ENCODE data around the gene ATP11A. TPM values are rescaled to one million over a fixed set of nuclear protein-coding genes. Genes with fewer than 3 reads are reported as not detected.

ATP11A gene
- total and polyA plus RNA-seq, 9 of the 15 experiments (the other 6 are each of a cell fraction or from before 2014, with no cell fraction given): 0.38 to 34.2 (median 4.2) TPM

DNA sequence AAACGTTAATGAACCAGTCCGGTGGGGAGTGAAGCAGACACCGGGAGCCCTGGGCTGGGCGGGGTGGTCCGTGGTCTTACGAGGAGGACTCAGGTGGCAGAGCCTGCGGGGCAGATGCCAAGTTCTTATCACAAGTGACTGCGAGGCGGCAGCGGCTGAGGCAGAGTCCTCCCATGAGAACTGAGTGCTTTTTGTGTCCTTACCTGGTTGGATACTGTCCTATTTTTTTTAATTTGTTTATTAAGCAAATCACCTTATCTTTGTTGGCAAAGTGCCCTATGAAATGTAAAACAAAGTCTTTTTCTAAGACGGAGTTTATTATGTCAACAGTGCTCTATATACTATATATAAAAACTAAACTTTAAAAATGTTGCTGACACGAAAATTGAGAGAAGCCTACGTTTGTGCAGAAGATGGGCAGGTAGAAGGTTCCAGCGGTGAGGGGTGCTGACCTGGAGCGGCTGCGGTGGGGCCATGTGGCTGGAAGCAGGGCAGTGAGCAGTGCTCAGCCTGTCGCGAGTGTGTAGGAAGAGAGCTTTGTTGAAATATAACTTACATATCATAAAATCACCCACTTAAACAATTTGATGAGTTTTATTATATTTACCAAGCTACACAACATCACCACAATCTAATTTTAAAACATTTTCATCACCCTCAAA lies 82.2 kb downstream of the ATP11A start:
- in situ Hi-C loops (cut with MboI): no loop called here
- ChIA-PET CTCF (ENCODE audit: low intra/inter-chr PET ratio) (no interaction called here), POLR2A (no interaction called here)
- WGBS (ENCODE audit: insufficient coverage, low coverage, missing lambda C conversion rate): 82% methylated on average over 16 of the region's 18 CpGs
- H4K20me1 ChIP-seq (replicated peaks; ENCODE audit: control insufficient read depth, insufficient read depth, low read length): no peaks in the 10 kb centered on the region; the same call in 1 of the 2 replicates
- no peaks in the 10 kb centered on the region for H3K27me3 ChIP-seq (ENCODE audit: control insufficient read depth in 2 of 2, insufficient read depth in 2 of 2, low read length in 2 of 2)
- H2AFZ ChIP-seq (ENCODE audit: low read depth, low read length): no peak overlapping the region
- ATAC-seq (no peak), DNase-seq (ENCODE audit: extremely low read depth in 1 of 4, low spot score in 3 of 4) (no peak), FAIRE-seq (no peak)
- no peaks in the 10 kb centered on the region for H3K36me3 ChIP-seq (ENCODE audit: control insufficient read depth, insufficient read depth, low read length)
- H3K4me1 ChIP-seq (replicated peaks in 1 of 2; ENCODE audit: control insufficient read depth in 2 of 2, insufficient read depth in 2 of 2, low read length in 2 of 2): peaks cover 2 to 26% of the 10 kb centered on the region in 2 experiments; a peak in 2 of 5 replicates
- H3K9me3 ChIP-seq (replicated peaks; ENCODE audit: control insufficient read depth, insufficient read depth, low read depth, low read length): no peaks in the 10 kb centered on the region
- no peak overlapping the region for H3K4me3 ChIP-seq
- no TSS peak for BruUV-seq (replicated peaks)
- no peak overlapping the region for H3K4me2 ChIP-seq (ENCODE audit: insufficient read depth, low read length)
- H3K9ac ChIP-seq (ENCODE audit: insufficient read depth in 1 of 2, low read depth in 2 of 2, low read length in 2 of 2): no peak overlapping the region
- H3K27ac ChIP-seq (ENCODE audit: extremely low read depth, low read depth, low read length): no peak overlapping the region
- intact Hi-C loops (cut with micrococcal nuclease): no loop called here
- H3K9me1 ChIP-seq (ENCODE audit: control insufficient read depth, insufficient read depth, low read length): no peaks in the 10 kb centered on the region
- TF ChIP-seq HMGN3 (IDR thresholded peaks at IDR 0.05; ENCODE audit: borderline replicate concordance, extremely low read depth, insufficient read length, low read depth, low read length) (no peak), TFAM (CRISPR knock-in tag; conservative IDR thresholded peaks at IDR 0.05) (no peak), ZFP91 (CRISPR knock-in tag; IDR thresholded peaks at IDR 0.05) (no peak), EHMT2 (IDR thresholded peaks at IDR 0.05) (no peak), XRCC4 (IDR thresholded peaks at IDR 0.05; ENCODE audit: extremely low read depth, insufficient read depth, insufficient read length) (no peak), TAF15 (IDR thresholded peaks at IDR 0.05; ENCODE audit: low read depth, low read length) (no peak), KDM5B (IDR thresholded peaks at IDR 0.05; ENCODE audit: insufficient replicate concordance, low read depth, low read length) (no peak), SMARCA4 (IDR thresholded peaks at IDR 0.05) (no peak), RNF219 (CRISPR knock-in tag; IDR thresholded peaks at IDR 0.05) (no peak), CEBPB (tag; IDR thresholded peaks at IDR 0.05) (no peak), NFE2 (IDR thresholded peaks at IDR 0.05; ENCODE audit: low read depth) (no peak), POLR2A (conservative IDR thresholded peaks at IDR 0.05) (no peak), LCOR (CRISPR knock-in tag; IDR thresholded peaks at IDR 0.05) (no peak)
- TF ChIP-seq, protein P1, sequence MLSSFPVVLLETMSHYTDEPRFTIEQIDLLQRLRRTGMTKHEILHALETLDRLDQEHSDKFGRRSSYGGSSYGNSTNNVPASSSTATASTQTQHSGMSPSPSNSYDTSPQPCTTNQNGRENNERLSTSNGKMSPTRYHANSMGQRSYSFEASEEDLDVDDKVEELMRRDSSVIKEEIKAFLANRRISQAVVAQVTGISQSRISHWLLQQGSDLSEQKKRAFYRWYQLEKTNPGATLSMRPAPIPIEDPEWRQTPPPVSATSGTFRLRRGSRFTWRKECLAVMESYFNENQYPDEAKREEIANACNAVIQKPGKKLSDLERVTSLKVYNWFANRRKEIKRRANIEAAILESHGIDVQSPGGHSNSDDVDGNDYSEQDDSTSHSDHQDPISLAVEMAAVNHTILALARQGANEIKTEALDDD (IDR thresholded peaks at IDR 0.05): no peak
- peaks cover 8% of the 10 kb centered on the region; the same call in 2 of the 3 replicates for H3K79me2 ChIP-seq (ENCODE audit: control insufficient read depth, insufficient read depth, low read length)
